ENCODE data around the gene CNTROB.

The CNTROB gene

GRCh38 chr17:7929158-7930023, 2.6 kb upstream of the CNTROB start, which contains the start of gene KCNAB3:
Gene KCNAB3, minus strand, starts transcription at chr17:7929856. Its CDS starts 421 bp downstream, at chr17:7929435.
- peak within 1 kb of the TSS; percentile 96 for H3K4me3 ChIP-seq (ENCODE audit: low read length)
- no peaks in the 10 kb centered on the region for H3K9me2 ChIP-seq (replicated peaks; ENCODE audit: control insufficient read depth, low read length)
- peaks cover 22% of the 10 kb centered on the region for H3K4me1 ChIP-seq (ENCODE audit: control insufficient read depth, low read length)
- H3K9me3 ChIP-seq (ENCODE audit: control insufficient read depth, insufficient read depth, low read length) = no peaks in the 10 kb centered on the region
- H3K27me3 ChIP-seq (ENCODE audit: control insufficient read depth, low read length) = no peaks in the 10 kb centered on the region
- no peaks in the 10 kb centered on the region for H4K20me1 ChIP-seq (ENCODE audit: control insufficient read depth, insufficient read depth, low read depth, low read length)
- no peak within 1 kb of the TSS for H3K27ac ChIP-seq (ENCODE audit: low read depth, low read length)
- peak within 1 kb of the TSS; percentile 70 for H3K4me2 ChIP-seq (ENCODE audit: low read length)
- H3K79me2 ChIP-seq (ENCODE audit: control insufficient read depth, low read length) = peaks cover 40% of the 10 kb centered on the region
- no peaks in the 10 kb centered on the region for H3F3A ChIP-seq (ENCODE audit: control insufficient read depth, insufficient read depth)
- TF ChIP-seq EZH2phosphoT487 (IDR thresholded peaks at IDR 0.05; ENCODE audit: borderline replicate concordance, low read length) = no peak
- TF ChIP-seq CTCF (IDR thresholded peaks at IDR 0.05; ENCODE audit: low read depth, low read length, poor library complexity, severe bottlenecking) = no peak
- peaks cover 18% of the 10 kb centered on the region for H3K36me3 ChIP-seq (ENCODE audit: control insufficient read depth, low read length)

- Histone ChIP-seq H3K4me3 (ENCODE audit: low read length) (peak overlapping the region; percentile 96), H3K79me2 (ENCODE audit: control insufficient read depth, low read length) (peaks cover 49% of the 10 kb centered on the region), H3K9me2 (replicated peaks; ENCODE audit: control insufficient read depth, low read length) (no peaks in the 10 kb centered on the region), H3K4me1 (ENCODE audit: control insufficient read depth, low read length) (peaks cover 27% of the 10 kb centered on the region), H3K27me3 (ENCODE audit: control insufficient read depth, low read length) (no peaks in the 10 kb centered on the region), H4K20me1 (ENCODE audit: control insufficient read depth, insufficient read depth, low read depth, low read length) (no peaks in the 10 kb centered on the region), H3K9me3 (ENCODE audit: control insufficient read depth, insufficient read depth, low read length) (no peaks in the 10 kb centered on the region), H3K36me3 (ENCODE audit: control insufficient read depth, low read length) (peaks cover 31% of the 10 kb centered on the region), H3F3A (ENCODE audit: control insufficient read depth, insufficient read depth) (no peaks in the 10 kb centered on the region), H3K27ac (ENCODE audit: low read depth, low read length) (no peak overlapping the region), H3K4me2 (ENCODE audit: low read length) (peak overlapping the region; percentile 70)
- TF ChIP-seq EZH2phosphoT487 (IDR thresholded peaks at IDR 0.05; ENCODE audit: borderline replicate concordance, low read length) (no peak), CTCF (IDR thresholded peaks at IDR 0.05; ENCODE audit: low read depth, low read length, poor library complexity, severe bottlenecking) (no peak)
Measured at GRCh38 chr17:7930841-7931631, 970 bp upstream of the CNTROB start.

GRCh38 chr17:7932483-7932891, 481 bp downstream of the CNTROB start:
- Histone ChIP-seq H3K27ac (ENCODE audit: low read depth, low read length) (peak overlapping the region; percentile 62), H3K79me2 (ENCODE audit: control insufficient read depth, low read length) (peaks cover 49% of the 10 kb centered on the region), H3K4me1 (ENCODE audit: control insufficient read depth, low read length) (peaks cover 27% of the 10 kb centered on the region), H3F3A (ENCODE audit: control insufficient read depth, insufficient read depth) (no peaks in the 10 kb centered on the region), H3K9me2 (replicated peaks; ENCODE audit: control insufficient read depth, low read length) (no peaks in the 10 kb centered on the region), H4K20me1 (ENCODE audit: control insufficient read depth, insufficient read depth, low read depth, low read length) (no peaks in the 10 kb centered on the region), H3K36me3 (ENCODE audit: control insufficient read depth, low read length) (peaks cover 41% of the 10 kb centered on the region), H3K4me3 (ENCODE audit: low read length) (peak overlapping the region; percentile 96), H3K9me3 (ENCODE audit: control insufficient read depth, insufficient read depth, low read length) (no peaks in the 10 kb centered on the region), H3K4me2 (ENCODE audit: low read length) (peak overlapping the region; percentile 72), H3K27me3 (ENCODE audit: control insufficient read depth, low read length) (no peaks in the 10 kb centered on the region)
- TF ChIP-seq EZH2phosphoT487 (IDR thresholded peaks at IDR 0.05; ENCODE audit: borderline replicate concordance, low read length) (no peak), CTCF (IDR thresholded peaks at IDR 0.05; ENCODE audit: low read depth, low read length, poor library complexity, severe bottlenecking) (no peak)

Data from DOHH2 (cell line).